LoVo (cell line): ENCODE measurements around the gene HM13.
"Not testable (repeated sequence)": the region's sequence is repeated elsewhere in the genome, so short reads cannot be mapped to it uniquely, and the experiment has no call there.

ENCODE experiments used
- DNase-seq: peaks from one replicate; pipeline ENCODE4 v3.0.0-alpha.2; 2016; ENCODE audit warnings: low spot score

Gene HM13

GRCh38 chr20:31568041-31568731, 53.9 kb downstream of the HM13 start:
- DNase-seq = no peak

GRCh38 chr20:31568773-31569162, 54.5 kb downstream of the HM13 start:
- DNase-seq = no peak

- DNase-seq = peak; percentile 31
Observed at GRCh38 chr20:31569163-31570020, 55.1 kb downstream of the HM13 start.

- no peak for DNase-seq
Observed at GRCh38 chr20:31570021-31570463, 55.8 kb downstream of the HM13 start.

- DNase-seq = no peak
Observed at GRCh38 chr20:31570735-31571617, 56.7 kb downstream of the HM13 start.

- DNase-seq = no peak
Observed at GRCh38 chr20:31572042-31572700, 57.9 kb downstream of the HM13 start.

GRCh38 chr20:31572701-31573554, 58.7 kb downstream of the HM13 start:
- peak; percentile 97 for DNase-seq

GRCh38 chr20:31573555-31574321, 59.5 kb downstream of the HM13 start:
- DNase-seq = peak; percentile 33

- not testable (repeated sequence) for DNase-seq
Observed at GRCh38 chr20:31574986-31575385, 60.7 kb downstream of the HM13 start.

GRCh38 chr20:31576751-31577150, 62.5 kb downstream of the HM13 start:
- no peak for DNase-seq

- no peak for DNase-seq
Observed at GRCh38 chr20:31577194-31577593, 63.0 kb downstream of the HM13 start.

- DNase-seq = no peak
Observed at GRCh38 chr20:31578448-31579138, 64.4 kb downstream of the HM13 start.

- no peak for DNase-seq
Observed at GRCh38 chr20:31579245-31579644, 65.0 kb downstream of the HM13 start.

GRCh38 chr20:31579941-31580651, 65.9 kb downstream of the HM13 start:
- not testable (repeated sequence) for DNase-seq

- no peak for DNase-seq
Observed at GRCh38 chr20:31580706-31581105, 66.5 kb downstream of the HM13 start.

- DNase-seq = no peak
Observed at GRCh38 chr20:31581391-31581790, 67.1 kb downstream of the HM13 start.

GRCh38 chr20:31587545-31588389, 73.5 kb downstream of the HM13 start:
- no peak for DNase-seq

GRCh38 chr20:31590717-31591225, 76.5 kb downstream of the HM13 start:
- DNase-seq = no peak
